ENCODE results near the gene TAS1R3.

TAS1R3 gene

GRCh38 chr1:1332774-1333480, 1.8 kb downstream of the TAS1R3 start:
- H3K9ac ChIP-seq (ENCODE audit: low read depth in 1 of 2, low read length in 2 of 2), result no peak overlapping the region
- H3K4me3 ChIP-seq (ENCODE audit: low read length in 2 of 2), result no peak overlapping the region
- H3K36me3 ChIP-seq (ENCODE audit: control insufficient read depth in 2 of 2, insufficient read depth in 2 of 2, low read length in 2 of 2), result peaks cover 0 to 2% of the 10 kb centered on the region in 2 donors

GRCh38 chr1:1333551-1334241, 2.6 kb downstream of the TAS1R3 start:
- no peak overlapping the region for H3K27ac ChIP-seq (ENCODE audit: low read depth in 2 of 2, low read length in 2 of 2)
- H3K9me3 ChIP-seq (ENCODE audit: control insufficient read depth in 2 of 2, low read length in 2 of 2), result no peaks in the 10 kb centered on the region
- H3K27me3 ChIP-seq (ENCODE audit: control insufficient read depth in 2 of 2, insufficient read depth in 2 of 2, low read length in 2 of 2), result peaks cover 3 to 7% of the 10 kb centered on the region in 2 donors
- H3K4me1 ChIP-seq (ENCODE audit: control insufficient read depth in 2 of 2, insufficient read depth in 2 of 2, low read length in 2 of 2), result peaks cover 10 to 20% of the 10 kb centered on the region in 2 donors
- no peak overlapping the region for H3K4me3 ChIP-seq (ENCODE audit: low read length in 2 of 2)
- H3K9ac ChIP-seq (ENCODE audit: low read depth in 1 of 2, low read length in 2 of 2), result no peak overlapping the region
- H3K36me3 ChIP-seq (ENCODE audit: control insufficient read depth in 2 of 2, insufficient read depth in 2 of 2, low read length in 2 of 2), result peaks cover 3 to 5% of the 10 kb centered on the region in 2 donors

More at GRCh38 chr1:1332774-1333480, 1.8 kb downstream of the TAS1R3 start:
- peaks cover 3 to 7% of the 10 kb centered on the region in 2 donors for H3K27me3 ChIP-seq (ENCODE audit: control insufficient read depth in 2 of 2, insufficient read depth in 2 of 2, low read length in 2 of 2)
- no peak overlapping the region for H3K27ac ChIP-seq (ENCODE audit: low read depth in 2 of 2, low read length in 2 of 2)
- peaks cover 10 to 20% of the 10 kb centered on the region in 2 donors for H3K4me1 ChIP-seq (ENCODE audit: control insufficient read depth in 2 of 2, insufficient read depth in 2 of 2, low read length in 2 of 2)
- no peaks in the 10 kb centered on the region for H3K9me3 ChIP-seq (ENCODE audit: control insufficient read depth in 2 of 2, low read length in 2 of 2)

GRCh38 chr1:1334835-1335234, 3.8 kb downstream of the TAS1R3 start:
- peaks cover 10 to 20% of the 10 kb centered on the region in 2 donors for H3K4me1 ChIP-seq (ENCODE audit: control insufficient read depth in 2 of 2, insufficient read depth in 2 of 2, low read length in 2 of 2)
- peaks cover 5 to 10% of the 10 kb centered on the region in 2 donors for H3K36me3 ChIP-seq (ENCODE audit: control insufficient read depth in 2 of 2, insufficient read depth in 2 of 2, low read length in 2 of 2)

GRCh38 chr1:1335283-1335682, 4.2 kb downstream of the TAS1R3 start:
- Histone ChIP-seq H3K9me3 (ENCODE audit: control insufficient read depth in 2 of 2, low read length in 2 of 2) (no peaks in the 10 kb centered on the region), H3K9ac (ENCODE audit: low read depth in 1 of 2, low read length in 2 of 2) (no peak overlapping the region), H3K36me3 (ENCODE audit: control insufficient read depth in 2 of 2, insufficient read depth in 2 of 2, low read length in 2 of 2) (peaks cover 5 to 10% of the 10 kb centered on the region in 2 donors)

More at GRCh38 chr1:1334835-1335234, 3.8 kb downstream of the TAS1R3 start:
- H3K4me3 ChIP-seq (ENCODE audit: low read length in 2 of 2), result no peak overlapping the region
- no peak overlapping the region for H3K9ac ChIP-seq (ENCODE audit: low read depth in 1 of 2, low read length in 2 of 2)
- H3K9me3 ChIP-seq (ENCODE audit: control insufficient read depth in 2 of 2, low read length in 2 of 2), result no peaks in the 10 kb centered on the region
- H3K27ac ChIP-seq (ENCODE audit: low read depth in 2 of 2, low read length in 2 of 2), result no peak overlapping the region
- peaks cover 3 to 7% of the 10 kb centered on the region in 2 donors for H3K27me3 ChIP-seq (ENCODE audit: control insufficient read depth in 2 of 2, insufficient read depth in 2 of 2, low read length in 2 of 2)

DNA sequence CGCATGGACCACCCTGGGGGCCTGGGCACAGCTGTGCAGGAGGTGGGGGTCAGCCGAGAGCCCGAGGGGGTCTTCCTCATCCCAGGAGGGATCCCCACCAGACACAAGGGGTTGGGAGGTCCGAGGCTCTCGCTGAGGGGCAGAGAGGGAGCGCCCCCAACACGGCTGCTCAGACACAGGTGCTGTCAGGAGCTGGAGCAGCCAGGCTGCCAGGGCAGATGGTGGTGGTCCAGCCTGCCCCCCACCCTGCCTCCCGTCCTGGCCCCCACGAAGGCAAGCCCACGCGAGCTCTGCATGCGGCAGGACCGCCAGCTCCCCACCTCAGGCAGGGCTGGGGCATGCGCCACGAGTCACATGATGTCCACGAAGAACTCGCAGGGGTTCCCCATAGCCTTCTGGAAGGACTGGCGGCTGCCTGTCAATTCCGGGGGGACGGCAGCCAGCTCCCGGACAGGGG, 4.7 kb downstream of the TAS1R3 start:
- H3K9ac ChIP-seq (ENCODE audit: low read depth in 1 of 2, low read length in 2 of 2), result no peak overlapping the region
- H3K4me1 ChIP-seq (ENCODE audit: control insufficient read depth in 2 of 2, insufficient read depth in 2 of 2, low read length in 2 of 2), result peaks cover 10 to 15% of the 10 kb centered on the region in 2 donors
- peaks cover 9 to 14% of the 10 kb centered on the region in 2 donors for H3K36me3 ChIP-seq (ENCODE audit: control insufficient read depth in 2 of 2, insufficient read depth in 2 of 2, low read length in 2 of 2)
- no peak overlapping the region for H3K4me3 ChIP-seq (ENCODE audit: low read length in 2 of 2)
- peaks cover 3 to 7% of the 10 kb centered on the region in 2 donors for H3K27me3 ChIP-seq (ENCODE audit: control insufficient read depth in 2 of 2, insufficient read depth in 2 of 2, low read length in 2 of 2)
- no peak overlapping the region for H3K27ac ChIP-seq (ENCODE audit: low read depth in 2 of 2, low read length in 2 of 2)
- H3K9me3 ChIP-seq (ENCODE audit: control insufficient read depth in 2 of 2, low read length in 2 of 2), result no peaks in the 10 kb centered on the region

More at GRCh38 chr1:1335283-1335682, 4.2 kb downstream of the TAS1R3 start:
- no peak overlapping the region for H3K27ac ChIP-seq (ENCODE audit: low read depth in 2 of 2, low read length in 2 of 2)
- H3K4me3 ChIP-seq (ENCODE audit: low read length in 2 of 2), result no peak overlapping the region
- H3K27me3 ChIP-seq (ENCODE audit: control insufficient read depth in 2 of 2, insufficient read depth in 2 of 2, low read length in 2 of 2), result peaks cover 3 to 7% of the 10 kb centered on the region in 2 donors
- H3K4me1 ChIP-seq (ENCODE audit: control insufficient read depth in 2 of 2, insufficient read depth in 2 of 2, low read length in 2 of 2), result peaks cover 10 to 20% of the 10 kb centered on the region in 2 donors

- H3K4me1 ChIP-seq (ENCODE audit: control insufficient read depth in 2 of 2, insufficient read depth in 2 of 2, low read length in 2 of 2), result peaks cover 8 to 12% of the 10 kb centered on the region in 2 donors
- H3K36me3 ChIP-seq (ENCODE audit: control insufficient read depth in 2 of 2, insufficient read depth in 2 of 2, low read length in 2 of 2), result peaks cover 15 to 21% of the 10 kb centered on the region in 2 donors
- no peak overlapping the region for H3K4me3 ChIP-seq (ENCODE audit: low read length in 2 of 2)
- no peak overlapping the region for H3K9ac ChIP-seq (ENCODE audit: low read depth in 1 of 2, low read length in 2 of 2)
- peaks cover under 1 to 7% of the 10 kb centered on the region in 2 donors for H3K27me3 ChIP-seq (ENCODE audit: control insufficient read depth in 2 of 2, insufficient read depth in 2 of 2, low read length in 2 of 2)
- H3K9me3 ChIP-seq (ENCODE audit: control insufficient read depth in 2 of 2, low read length in 2 of 2), result no peaks in the 10 kb centered on the region
- no peak overlapping the region for H3K27ac ChIP-seq (ENCODE audit: low read depth in 2 of 2, low read length in 2 of 2)
These were observed 5.4 kb downstream of the TAS1R3 start for GRCh38 chr1:1336446-1336845.

DNA sequence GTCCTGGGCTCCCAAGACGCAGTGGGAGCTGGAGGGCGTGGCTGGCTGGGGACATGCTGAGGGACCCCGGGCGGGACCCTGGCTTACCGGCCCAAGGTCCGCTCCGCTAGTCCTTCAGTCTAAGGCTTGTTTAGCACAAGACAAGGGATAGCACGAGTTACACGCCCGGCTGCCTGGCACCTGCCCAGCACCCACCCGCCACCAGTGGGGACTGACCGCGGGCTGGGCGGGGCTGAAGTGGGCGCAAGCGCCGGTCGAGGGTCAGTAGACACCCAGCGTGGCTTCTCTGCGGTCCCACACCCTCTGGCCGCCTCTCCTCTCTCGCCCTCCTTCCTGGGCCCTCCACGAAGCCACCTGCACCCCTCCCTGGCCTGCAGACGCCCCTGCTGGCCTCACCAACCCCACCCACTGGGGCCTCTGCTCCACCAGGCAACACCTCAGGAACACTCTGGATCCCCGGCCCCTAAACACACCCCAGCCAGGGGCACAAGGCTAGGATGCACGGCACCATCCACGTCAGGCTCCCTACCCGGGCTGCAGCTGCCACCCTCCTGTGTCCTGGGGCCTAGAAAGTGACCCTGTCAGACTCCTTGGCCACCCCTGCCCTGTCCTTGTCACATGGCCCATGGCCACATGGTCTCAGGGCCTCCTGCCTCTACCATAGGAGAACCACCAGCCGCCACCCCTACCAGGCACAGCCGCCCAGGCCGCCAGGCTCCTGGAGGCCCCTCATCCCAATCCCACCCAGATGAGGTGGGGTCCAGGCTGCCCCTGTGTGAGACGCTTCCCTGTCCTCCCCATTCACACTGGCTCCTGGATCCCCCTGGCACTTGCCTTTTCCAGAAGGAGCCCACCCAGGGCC, 6.1 kb downstream of the TAS1R3 start:
- Histone ChIP-seq H3K36me3 (ENCODE audit: control insufficient read depth in 2 of 2, insufficient read depth in 2 of 2, low read length in 2 of 2) (peaks cover 16 to 23% of the 10 kb centered on the region in 2 donors), H3K4me1 (ENCODE audit: control insufficient read depth in 2 of 2, insufficient read depth in 2 of 2, low read length in 2 of 2) (peaks cover 8 to 12% of the 10 kb centered on the region in 2 donors), H3K9ac (ENCODE audit: low read depth in 1 of 2, low read length in 2 of 2) (no peak overlapping the region), H3K9me3 (ENCODE audit: control insufficient read depth in 2 of 2, low read length in 2 of 2) (no peaks in the 10 kb centered on the region), H3K27me3 (ENCODE audit: control insufficient read depth in 2 of 2, insufficient read depth in 2 of 2, low read length in 2 of 2) (peaks cover 0 to 5% of the 10 kb centered on the region in 2 donors), H3K27ac (ENCODE audit: low read depth in 2 of 2, low read length in 2 of 2) (no peak overlapping the region), H3K4me3 (ENCODE audit: low read length in 2 of 2) (no peak overlapping the region)

DNA sequence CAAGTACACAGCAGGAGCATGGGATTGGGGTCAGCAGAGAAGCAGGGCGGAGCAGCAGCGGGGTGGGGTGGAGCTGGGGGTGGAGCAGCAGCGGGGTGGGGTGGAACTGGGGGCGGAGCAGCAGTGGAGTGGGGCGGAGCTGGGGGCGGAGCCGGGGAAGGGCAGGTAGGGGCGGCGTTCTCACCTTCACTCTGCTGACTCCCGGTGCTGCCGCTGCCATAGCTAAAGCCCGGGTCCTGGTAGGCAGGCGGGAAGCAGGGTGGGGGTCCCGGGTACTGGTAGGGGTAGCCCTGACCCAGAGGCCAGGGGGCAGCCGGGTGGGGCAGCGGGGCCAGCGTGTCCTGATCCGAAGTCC, 6.7 kb downstream of the TAS1R3 start:
- Histone ChIP-seq H3K27me3 (ENCODE audit: control insufficient read depth in 2 of 2, insufficient read depth in 2 of 2, low read length in 2 of 2) (no peaks in the 10 kb centered on the region), H3K9me3 (ENCODE audit: control insufficient read depth in 2 of 2, low read length in 2 of 2) (no peaks in the 10 kb centered on the region), H3K9ac (ENCODE audit: low read depth in 1 of 2, low read length in 2 of 2) (no peak overlapping the region), H3K4me1 (ENCODE audit: control insufficient read depth in 2 of 2, insufficient read depth in 2 of 2, low read length in 2 of 2) (peaks cover 5 to 7% of the 10 kb centered on the region in 2 donors), H3K36me3 (ENCODE audit: control insufficient read depth in 2 of 2, insufficient read depth in 2 of 2, low read length in 2 of 2) (peaks cover 16 to 23% of the 10 kb centered on the region in 2 donors), H3K4me3 (ENCODE audit: low read length in 2 of 2) (no peak overlapping the region), H3K27ac (ENCODE audit: low read depth in 2 of 2, low read length in 2 of 2) (no peak overlapping the region)

DNA sequence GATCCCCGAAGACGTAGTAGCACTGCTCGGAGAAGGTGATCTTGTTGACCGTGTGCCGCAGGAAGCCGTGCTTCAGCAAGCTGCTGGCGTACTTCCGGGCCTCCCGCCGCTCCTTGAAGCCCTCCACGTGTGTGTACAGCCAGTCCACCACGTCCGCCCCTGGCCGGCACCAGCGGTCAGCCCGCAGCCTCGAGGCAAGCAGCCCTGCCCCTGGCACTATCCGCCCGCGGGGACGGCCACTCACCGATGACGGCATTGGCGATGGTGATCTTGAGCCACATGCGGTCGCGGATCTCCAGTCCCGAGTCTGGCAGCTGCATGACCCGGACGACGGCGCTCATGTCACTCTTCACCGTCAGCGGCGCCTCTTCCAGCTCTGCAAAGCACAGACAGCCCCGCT, 7.2 kb downstream of the TAS1R3 start:
- H3K4me1 ChIP-seq (ENCODE audit: control insufficient read depth in 2 of 2, insufficient read depth in 2 of 2, low read length in 2 of 2), result peaks cover 2% of the 10 kb centered on the region in 2 donors
- no peak overlapping the region for H3K9ac ChIP-seq (ENCODE audit: low read depth in 1 of 2, low read length in 2 of 2)
- no peaks in the 10 kb centered on the region for H3K27me3 ChIP-seq (ENCODE audit: control insufficient read depth in 2 of 2, insufficient read depth in 2 of 2, low read length in 2 of 2)
- H3K9me3 ChIP-seq (ENCODE audit: control insufficient read depth in 2 of 2, low read length in 2 of 2), result no peaks in the 10 kb centered on the region
- no peak overlapping the region for H3K27ac ChIP-seq (ENCODE audit: low read depth in 2 of 2, low read length in 2 of 2)
- no peak overlapping the region for H3K4me3 ChIP-seq (ENCODE audit: low read length in 2 of 2)
- H3K36me3 ChIP-seq (ENCODE audit: control insufficient read depth in 2 of 2, insufficient read depth in 2 of 2, low read length in 2 of 2), result peaks cover 16 to 23% of the 10 kb centered on the region in 2 donors

All from mucosa of rectum (tissue), 2 donors.